IMR-90 (cell line): ENCODE measurements around the gene HEATR9. TPM values are rescaled to one million over a fixed set of nuclear protein-coding genes. Genes with fewer than 3 reads are reported as not detected.

Experiments
- ATAC-seq: fragments of 200-7000 bp; cut with Tn5 transposase; 2 replicates; pipeline ENCODE4 v1.9.1; 2020; ENCODE audit warnings: low read depth, mild to moderate bottlenecking, moderate library complexity
- BruUV-seq: library from RNA; stranded (reverse); fragments of 400-500 nt; replicated peaks from 2 replicates; lab custom pipeline; 2021; lab: Mats Ljungman, UMichigan
- CTCF ChIA-PET: fragments of 300-600 bp; formaldehyde crosslinking; extraction: SDS; loops from one replicate; lab custom pipeline; 2021; ENCODE audit warnings: antibody characterized with exemption; lab: Yijun Ruan, JAX
- POLR2A ChIA-PET: fragments of 300-600 bp; sonication (Branson Sonifier 250); formaldehyde crosslinking; loops from one replicate; lab custom pipeline; 2022; ENCODE audit warnings: antibody characterized with exemption; ENCODE audit not compliant: unreplicated experiment; lab: Charles Lee
- DNase-seq: peaks from one replicate; pipeline ENCODE4 v3.0.0; 2013
- H2AFZ ChIP-seq: replicated peaks from 2 replicates; pipeline ENCODE3; 2013; ENCODE audit warnings: low read length, mild to moderate bottlenecking; ENCODE audit not compliant: poor library complexity
- H2AK5ac ChIP-seq: 2 replicates; pipeline ENCODE4 v1.6.1; 2013; ENCODE audit warnings: low read depth, low read length, inconsistent platforms
- H2AK9ac ChIP-seq: replicated peaks from 2 replicates; pipeline ENCODE3; 2013; ENCODE audit warnings: mild to moderate bottlenecking, low read depth, low read length, moderate library complexity; ENCODE audit not compliant: poor library complexity
- H2BK120ac ChIP-seq: 2 replicates; pipeline ENCODE4 v1.6.1; 2013; ENCODE audit warnings: low read depth, low read length, inconsistent platforms
- H2BK15ac ChIP-seq: 3 replicates; pipeline ENCODE4 v1.6.1; 2013; ENCODE audit warnings: low read depth, low read length, inconsistent platforms
- H2BK20ac ChIP-seq: 2 replicates; pipeline ENCODE4 v1.6.1; 2013; ENCODE audit warnings: low read depth, mild to moderate bottlenecking, inconsistent platforms, low read length, moderate library complexity
- H2BK5ac ChIP-seq: 2 replicates; pipeline ENCODE4 v1.6.1; 2013; ENCODE audit warnings: mild to moderate bottlenecking, low read depth, low read length, inconsistent platforms; ENCODE audit not compliant: poor library complexity, severe bottlenecking
- H3K14ac ChIP-seq: replicated peaks from 2 replicates; pipeline ENCODE4 v1.6.1; 2013; ENCODE audit warnings: low read depth, low read length, inconsistent platforms
- H3K18ac ChIP-seq: 2 replicates; pipeline ENCODE4 v1.6.1; 2013; ENCODE audit warnings: low read depth, low read length, control low read depth
- H3K23ac ChIP-seq: 2 replicates; pipeline ENCODE4 v1.6.1; 2013; ENCODE audit warnings: low read depth, low read length, inconsistent platforms
- H3K27ac ChIP-seq: 2 replicates; pipeline ENCODE4 v1.5.1; 2013; ENCODE audit warnings: mild to moderate bottlenecking, control low read depth, low read length; ENCODE audit not compliant: insufficient read depth
- H3K27me3 ChIP-seq: 2 replicates; pipeline ENCODE4 v1.6.1; 2013; ENCODE audit warnings: low read length; ENCODE audit not compliant: control insufficient read depth, insufficient read depth
- H3K36me3 ChIP-seq: 2 replicates; pipeline ENCODE4 v1.6.1; 2013; ENCODE audit warnings: low read length, mixed read lengths; ENCODE audit not compliant: control insufficient read depth, insufficient read depth
- H3K4ac ChIP-seq: 2 replicates; pipeline ENCODE4 v1.6.1; 2013; ENCODE audit warnings: low read depth, low read length, inconsistent platforms
- H3K4me1 ChIP-seq: 2 replicates; pipeline ENCODE4 v1.6.1; 2013; ENCODE audit warnings: low read length, mixed read lengths; ENCODE audit not compliant: control insufficient read depth, insufficient read depth
- H3K4me2 ChIP-seq: 2 replicates; pipeline ENCODE4 v1.6.1; 2013; ENCODE audit warnings: low read depth, mild to moderate bottlenecking, control low read depth, low read length, moderate library complexity
- H3K4me3 ChIP-seq: 2 replicates; pipeline ENCODE4 v1.5.1; 2013; ENCODE audit warnings: low read depth, mild to moderate bottlenecking, control low read depth, low read length, moderate library complexity; ENCODE audit not compliant: insufficient read depth
- H3K56ac ChIP-seq: 2 replicates; pipeline ENCODE4 v1.6.1; 2013; ENCODE audit warnings: low read length, inconsistent platforms; ENCODE audit not compliant: insufficient read depth; ENCODE audit errors: extremely low read depth
- H3K79me1 ChIP-seq, 2 experiments: 2 replicates each; pipeline ENCODE4 v1.6.1; 2013; ENCODE audit warnings: low read length in 2 of 2, inconsistent platforms in 1 of 2, low read depth in 1 of 2
- H3K9ac ChIP-seq: 2 replicates; pipeline ENCODE4 v1.6.1; 2013; ENCODE audit warnings: low read depth, low read length, control low read depth
- H3K9me1 ChIP-seq: 2 replicates; pipeline ENCODE4 v1.6.1; 2013; ENCODE audit warnings: low read length, inconsistent platforms; ENCODE audit not compliant: insufficient read depth
- H3K9me3 ChIP-seq: 2 replicates; pipeline ENCODE4 v1.6.1; 2013; ENCODE audit warnings: low read length; ENCODE audit not compliant: control insufficient read depth, insufficient read depth
- H4K20me1 ChIP-seq: 2 replicates; pipeline ENCODE4 v1.6.1; 2013; ENCODE audit warnings: low read length, inconsistent platforms; ENCODE audit not compliant: insufficient read depth
- H4K5ac ChIP-seq: 2 replicates; pipeline ENCODE4 v1.6.1; 2013; ENCODE audit warnings: mild to moderate bottlenecking, low read depth, low read length, control low read depth
- H4K8ac ChIP-seq, 2 experiments: 2 replicates each; pipeline ENCODE4 v1.6.1; 2013; ENCODE audit warnings: low read depth in 2 of 2, low read length in 2 of 2, control low read depth in 1 of 2, inconsistent platforms in 1 of 2
- H4K91ac ChIP-seq: 2 replicates; pipeline ENCODE4 v1.6.1; 2013; ENCODE audit warnings: low read depth, low read length, inconsistent platforms; ENCODE audit not compliant: insufficient read depth
- CEBPB ChIP-seq: IDR thresholded peaks from 2 replicates; pipeline ENCODE4 v1.6.1; 2012; ENCODE audit warnings: low read depth, low read length, improper control_type of control experiment
- NFE2L2 ChIP-seq: fragments of 150-350 bp; IDR thresholded peaks from 2 replicates; pipeline ENCODE4 v1.6.1; 2016; ENCODE audit warnings: low read depth, mild to moderate bottlenecking, low read length
- WGBS, 2 experiments: methylation state at CpG; one replicate each; pipeline versions ENCODE4 v1.1.5 to v1.1.7; 2013; ENCODE audit warnings: missing lambda C conversion rate in 2 of 2; ENCODE audit not compliant: insufficient read length in 1 of 2; ENCODE audit errors: extremely low coverage in 2 of 2; 5-methylcytosine and 5-hydroxymethylcytosine counted together
- dilution Hi-C: fragments of 300-500 bp; cut with HindIII; formaldehyde crosslinking; loops from one replicate; pipeline ENCODE4 v1.14.3; 2018; ENCODE audit warnings: low sequenced_read_pairs; ENCODE audit not compliant: unreplicated experiment
- in situ Hi-C: fragments of 300-500 bp; cut with MboI; formaldehyde crosslinking; loops from 3 replicates; pipeline ENCODE4 v1.14.3; 2019; ENCODE audit warnings: low sequenced_read_pairs, inconsistent platforms, mixed read lengths
- intact Hi-C: fragments of 100-400 bp; cut with micrococcal nuclease; formaldehyde crosslinking; loops from 2 replicates; pipeline ENCODE4 v1.10.0; 2022
- polyA plus RNA-seq, 3 experiments: library from polyadenylated mRNA; depleted of rRNA; stranded (reverse); fragments of >200 nt; gene quantifications; 2 replicates each; pipeline ENCODE4 v1.2.3, GENCODE V29; 2012; ENCODE audit warnings: low replicate concordance in 1 of 3
- total RNA-seq: library from RNA; depleted of rRNA; stranded (reverse); fragments of >200 nt; gene quantifications from 2 replicates; pipeline ENCODE4 v1.2.3, GENCODE V29; 2012

HEATR9 gene
- total and polyA plus RNA-seq, 2 of the 4 experiments (the other 2 are of a cell fraction) = not detected

GRCh38 chr17:35895636-35896587 lies 27.2 kb upstream of the HEATR9 start:
- ATAC-seq (no peak), DNase-seq (peak; percentile 29)
- no peak overlapping the region for H3K4me2 ChIP-seq
- no peak overlapping the region for H3K14ac ChIP-seq
- TF ChIP-seq CEBPB (peak; percentile 35; the same call in 1 of the 2 replicates), NFE2L2 (no peak)
- WGBS, 2 experiments = 80% methylated on average over 1 of the region's 14 CpGs; no CpG with 5 or more reads in 1 of the 2 experiments
- no peak overlapping the region for H3K9ac ChIP-seq
- in situ Hi-C loops = no loop called here
- H3K9me3 ChIP-seq = no peaks in the 10 kb centered on the region
- dilution Hi-C loops = no loop called here
- H3K27ac ChIP-seq = no peak overlapping the region
- no peaks in the 10 kb centered on the region for H3K4me1 ChIP-seq
- H2AK9ac ChIP-seq = no peak overlapping the region
- no peak overlapping the region for H3K56ac ChIP-seq
- H3K18ac ChIP-seq = no peak overlapping the region
- no peak overlapping the region for H2BK15ac ChIP-seq
- no peak overlapping the region for H2BK120ac ChIP-seq
- peaks cover 3% of the 10 kb centered on the region for H3K27me3 ChIP-seq
- H3K9me1 ChIP-seq = no peaks in the 10 kb centered on the region; the same call in 1 of the 2 replicates
- ChIA-PET POLR2A (no interaction called here), CTCF (interaction anchor here (0.6 kb wide), 1 partner anchor 36 kb away, joined by 3 read pairs; no protein-coding TSS in a partner anchor)
- H2AK5ac ChIP-seq = no peak overlapping the region
- no peak overlapping the region for H3K4ac ChIP-seq
- H3K23ac ChIP-seq = no peak overlapping the region
- H4K91ac ChIP-seq = no peak overlapping the region
- intact Hi-C loops = no loop called here
- H4K5ac ChIP-seq = no peak overlapping the region
- no peaks in the 10 kb centered on the region for H4K20me1 ChIP-seq
- no peak overlapping the region for H4K8ac ChIP-seq
- H3K79me1 ChIP-seq = no peaks in the 10 kb centered on the region
- H3K4me3 ChIP-seq = no peak overlapping the region
- no peak overlapping the region for H2BK5ac ChIP-seq
- no peak overlapping the region for H2AFZ ChIP-seq
- H3K36me3 ChIP-seq = no peaks in the 10 kb centered on the region
- no peak overlapping the region for H2BK20ac ChIP-seq
- BruUV-seq = no TSS peak
